Astrocyte of the spinal cord (primary cell): ENCODE data around the gene ALDH16A1.

Experiments used
- DNase-seq: peaks from one replicate; pipeline ENCODE4 v3.0.0; 2011; ENCODE audit warnings: low read depth, low spot score
- H3K4me3 ChIP-seq: 2 replicates; pipeline ENCODE4 v1.5.1; 2011; ENCODE audit warnings: low read depth, mild to moderate bottlenecking, low read length, moderate library complexity
- in situ Hi-C: cut with HindIII; loops from 2 replicates; pipeline ENCODE4 v1.10.0; 2017; ENCODE audit warnings: low sequenced_read_pairs
- TF ChIP-seq, protein P1 (sequence below): IDR thresholded peaks from 2 replicates; pipeline ENCODE4 v1.5.1; 2012; ENCODE audit warnings: low read depth, mild to moderate bottlenecking, low read length, inconsistent platforms

The ALDH16A1 gene

DNA sequence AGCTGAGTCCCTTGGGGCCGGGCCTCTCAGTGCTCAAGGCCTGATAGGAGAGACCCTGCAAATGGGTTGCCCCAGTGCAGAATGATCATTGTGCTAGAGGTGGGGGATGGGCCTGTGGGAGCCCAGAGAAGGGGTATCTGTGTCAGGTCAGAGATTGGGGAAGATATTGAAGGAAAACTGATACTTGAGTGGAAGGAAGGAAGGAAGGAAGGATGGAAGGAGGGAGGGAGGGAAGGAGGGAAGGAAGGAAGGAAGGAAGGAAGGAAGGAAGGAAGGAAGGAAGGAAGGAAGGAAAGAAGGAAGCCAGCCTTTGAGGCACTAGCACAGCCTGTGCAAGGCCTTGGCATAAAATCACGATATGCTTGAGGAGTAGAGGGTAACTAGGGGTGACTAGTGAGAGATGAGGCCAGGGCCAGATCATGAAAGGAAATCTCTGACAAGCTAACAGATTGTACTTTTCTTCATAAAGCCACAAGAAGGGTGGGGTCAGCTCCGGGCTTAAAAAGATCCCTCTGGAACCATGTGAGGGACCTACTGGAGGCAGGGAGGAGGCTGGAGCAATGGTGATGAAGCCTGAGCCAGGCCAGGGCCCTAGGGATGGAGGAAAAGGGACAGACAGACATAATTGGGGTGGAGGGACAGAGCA is 41.2 kb upstream of the ALDH16A1 start:
- no peak for DNase-seq
- no peak overlapping the region for H3K4me3 ChIP-seq
- in situ Hi-C loops = no loop called here
- TF ChIP-seq, protein P1, sequence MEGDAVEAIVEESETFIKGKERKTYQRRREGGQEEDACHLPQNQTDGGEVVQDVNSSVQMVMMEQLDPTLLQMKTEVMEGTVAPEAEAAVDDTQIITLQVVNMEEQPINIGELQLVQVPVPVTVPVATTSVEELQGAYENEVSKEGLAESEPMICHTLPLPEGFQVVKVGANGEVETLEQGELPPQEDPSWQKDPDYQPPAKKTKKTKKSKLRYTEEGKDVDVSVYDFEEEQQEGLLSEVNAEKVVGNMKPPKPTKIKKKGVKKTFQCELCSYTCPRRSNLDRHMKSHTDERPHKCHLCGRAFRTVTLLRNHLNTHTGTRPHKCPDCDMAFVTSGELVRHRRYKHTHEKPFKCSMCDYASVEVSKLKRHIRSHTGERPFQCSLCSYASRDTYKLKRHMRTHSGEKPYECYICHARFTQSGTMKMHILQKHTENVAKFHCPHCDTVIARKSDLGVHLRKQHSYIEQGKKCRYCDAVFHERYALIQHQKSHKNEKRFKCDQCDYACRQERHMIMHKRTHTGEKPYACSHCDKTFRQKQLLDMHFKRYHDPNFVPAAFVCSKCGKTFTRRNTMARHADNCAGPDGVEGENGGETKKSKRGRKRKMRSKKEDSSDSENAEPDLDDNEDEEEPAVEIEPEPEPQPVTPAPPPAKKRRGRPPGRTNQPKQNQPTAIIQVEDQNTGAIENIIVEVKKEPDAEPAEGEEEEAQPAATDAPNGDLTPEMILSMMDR = no peak

DNA sequence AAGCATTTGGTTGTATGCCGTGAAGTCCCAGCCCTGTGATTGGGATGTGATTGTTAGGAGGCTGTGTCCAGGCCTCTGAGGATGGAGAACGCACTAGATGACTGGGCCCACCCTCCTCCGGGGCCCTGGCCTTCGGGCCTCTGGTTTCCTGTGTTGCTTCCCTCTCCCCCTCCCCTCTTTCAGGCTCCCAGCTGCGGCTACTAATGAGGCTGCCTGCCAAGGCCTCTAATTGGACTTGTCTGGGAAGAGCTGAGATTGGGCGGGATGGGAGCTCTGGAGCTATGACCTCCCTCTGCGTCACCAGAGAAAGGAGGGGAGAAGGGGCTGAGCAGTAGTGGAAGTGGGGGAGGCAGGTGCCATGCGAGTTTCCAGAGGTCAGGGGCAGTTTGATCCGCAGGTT is 39.7 kb upstream of the ALDH16A1 start:
- no peak overlapping the region for H3K4me3 ChIP-seq
- in situ Hi-C loops = no loop called here
- no peak for DNase-seq
- TF ChIP-seq, protein P1 = no peak

DNA sequence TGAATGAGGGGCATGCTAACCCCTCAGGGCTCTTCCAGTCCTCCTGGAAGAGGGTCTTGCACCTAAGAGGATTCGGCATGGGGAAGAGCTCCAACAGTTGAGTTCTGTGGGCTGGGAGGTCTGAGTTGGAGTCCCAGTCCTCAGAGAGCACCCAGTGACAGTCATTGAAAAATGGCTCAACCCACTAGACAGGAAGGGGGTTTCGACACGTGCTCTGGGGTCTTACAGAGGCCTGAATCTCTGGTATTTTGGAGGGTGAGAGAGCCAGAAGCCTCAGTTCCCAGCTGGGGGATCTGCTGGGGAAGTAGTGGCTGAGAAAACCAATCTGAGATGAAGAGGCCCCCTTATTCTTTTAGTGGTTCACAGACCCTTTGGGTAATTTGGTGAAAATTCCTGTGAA is 38.8 kb upstream of the ALDH16A1 start:
- in situ Hi-C loops = no loop called here
- TF ChIP-seq, protein P1 = no peak
- H3K4me3 ChIP-seq = no peak overlapping the region
- DNase-seq = no peak

DNA sequence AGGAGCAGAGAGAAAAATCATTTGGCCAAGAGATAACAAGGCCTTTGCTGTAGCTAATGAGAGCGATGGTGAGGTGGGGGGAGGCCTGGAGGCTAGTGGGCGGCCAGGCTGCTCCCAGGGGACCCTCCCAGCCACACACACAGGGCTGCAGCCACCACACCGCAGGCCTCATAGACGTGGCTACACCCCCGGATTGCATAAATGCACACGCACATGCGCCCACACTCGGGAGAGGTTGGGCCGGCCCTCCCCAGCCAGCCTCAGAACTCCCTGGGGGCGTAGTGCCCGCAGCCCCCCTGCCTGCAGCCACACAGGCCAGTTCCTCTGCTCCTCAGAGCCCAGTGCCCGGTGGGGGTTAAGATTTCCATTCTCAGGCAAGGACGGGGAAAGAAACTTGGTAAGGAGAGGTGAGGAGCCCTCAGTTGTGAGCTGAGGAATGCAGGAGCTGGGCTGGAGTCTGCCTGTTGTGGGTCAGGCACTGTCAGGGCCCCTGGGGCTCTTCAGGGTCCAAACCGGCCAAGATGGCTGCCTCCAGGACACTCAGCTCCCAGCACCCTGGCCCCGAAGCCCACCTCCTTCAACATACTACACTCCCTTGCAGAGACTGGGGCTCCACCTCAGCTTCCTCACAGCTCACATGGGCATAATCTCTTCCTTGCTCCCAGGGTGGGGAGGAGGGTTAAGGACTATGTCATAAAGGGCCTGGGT is 37.8 kb upstream of the ALDH16A1 start:
- no peak for DNase-seq
- no peak overlapping the region for H3K4me3 ChIP-seq
- in situ Hi-C loops = no loop called here
- TF ChIP-seq, protein P1 = no peak

DNA sequence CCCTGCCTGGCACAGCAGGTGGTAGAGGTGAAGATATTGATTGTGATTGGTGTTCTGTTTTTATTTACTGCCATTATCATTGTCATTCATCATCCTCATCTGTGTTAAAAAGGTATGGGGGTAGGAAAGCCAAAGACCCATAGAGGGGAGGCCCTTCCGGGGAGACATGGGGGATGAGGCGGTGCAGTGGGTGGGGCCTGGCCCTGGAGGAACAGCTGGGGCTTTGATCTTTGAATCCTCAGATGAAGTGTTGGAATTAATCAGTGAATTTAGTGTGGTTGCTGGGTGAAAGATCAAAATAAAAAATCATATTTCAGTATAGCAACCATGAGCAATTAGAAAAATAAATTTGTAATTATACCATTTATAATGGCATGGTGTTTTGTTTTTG is 37.2 kb upstream of the ALDH16A1 start:
- no peak for DNase-seq
- in situ Hi-C loops = no loop called here
- TF ChIP-seq, protein P1 = no peak
- H3K4me3 ChIP-seq = no peak overlapping the region

DNA sequence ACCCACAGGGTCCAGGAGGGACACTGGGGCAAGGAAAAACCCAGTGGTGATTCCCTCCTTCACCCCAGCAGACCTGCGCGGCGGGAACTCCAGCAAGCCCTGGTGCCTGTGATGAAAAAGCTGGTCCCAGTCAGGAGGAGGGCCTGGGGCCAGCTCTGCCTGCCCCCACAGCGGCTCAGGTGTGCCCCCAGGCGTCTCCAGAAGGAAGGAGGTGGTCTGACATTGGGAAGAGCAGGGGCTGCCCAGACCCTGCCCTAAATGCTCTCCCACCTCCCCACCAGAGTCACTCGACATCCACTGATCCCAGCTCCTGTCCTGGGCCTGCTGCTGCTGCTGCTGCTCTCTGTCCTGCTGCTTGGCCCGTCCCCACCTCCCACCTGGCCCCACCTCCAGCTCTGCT is 35.9 kb upstream of the ALDH16A1 start:
- no peak overlapping the region for H3K4me3 ChIP-seq
- TF ChIP-seq, protein P1 = no peak
- DNase-seq = no peak
- in situ Hi-C loops = no loop called here
